ENCODE measurements around the gene CALHM5.

The CALHM5 gene

GRCh38 chr6:116512111-116512559 is 696 bp downstream of the CALHM5 start:
- DNase-seq: no peak

- no peak for DNase-seq
Measured at GRCh38 chr6:116512734-116513133, 1.3 kb downstream of the CALHM5 start.

- no peak for DNase-seq
Measured at GRCh38 chr6:116513224-116513875, 1.9 kb downstream of the CALHM5 start.

- no peak for DNase-seq
Measured at GRCh38 chr6:116514111-116514510, 2.7 kb downstream of the CALHM5 start.

GRCh38 chr6:116515141-116515540 is 3.7 kb downstream of the CALHM5 start:
- DNase-seq: no peak

- no peak for DNase-seq
Measured at GRCh38 chr6:116518621-116519368, 7.4 kb downstream of the CALHM5 start.

- DNase-seq: no peak
Measured at GRCh38 chr6:116522896-116523295, 11.5 kb downstream of the CALHM5 start.

GRCh38 chr6:116524236-116524635 is 12.8 kb downstream of the CALHM5 start:
- DNase-seq: no peak

- no peak for DNase-seq
Measured at GRCh38 chr6:116528133-116528532, 16.7 kb downstream of the CALHM5 start.

- no peak for DNase-seq
Measured at GRCh38 chr6:116528780-116529179, 17.3 kb downstream of the CALHM5 start.

- DNase-seq: no peak
Measured at GRCh38 chr6:116529466-116530290, 18.2 kb downstream of the CALHM5 start.

GRCh38 chr6:116530436-116530835 is 19.0 kb downstream of the CALHM5 start:
- DNase-seq: no peak

- peak; percentile 7 for DNase-seq
Measured at GRCh38 chr6:116531675-116532570, 20.5 kb downstream of the CALHM5 start.

- no peak for DNase-seq
Measured at GRCh38 chr6:116533233-116533957, 22.0 kb downstream of the CALHM5 start.

GRCh38 chr6:116535109-116535508 is 23.7 kb downstream of the CALHM5 start:
- DNase-seq: no peak

GRCh38 chr6:116536216-116536621 is 24.8 kb downstream of the CALHM5 start:
- no peak for DNase-seq

GRCh38 chr6:116542426-116542825 is 31.0 kb downstream of the CALHM5 start:
- no peak for DNase-seq

GRCh38 chr6:116543149-116543548 is 31.7 kb downstream of the CALHM5 start:
- DNase-seq: no peak

GRCh38 chr6:116545651-116546050 is 34.2 kb downstream of the CALHM5 start, which contains the start of gene TRAPPC3L:
Gene TRAPPC3L, minus strand, starts transcription at chr6:116545684. Its CDS starts 170 bp downstream, at chr6:116545514.
- DNase-seq: no peak

- no peak for DNase-seq
Measured at GRCh38 chr6:116547358-116547757, 35.9 kb downstream of the CALHM5 start.

- no peak for DNase-seq
Measured at GRCh38 chr6:116550796-116551195, 39.4 kb downstream of the CALHM5 start.

GRCh38 chr6:116553451-116553850 is 42.0 kb downstream of the CALHM5 start, which contains the start of gene CALHM4:
Gene CALHM4, plus strand, starts transcription at chr6:116553751. Its CDS starts 43 bp downstream, at chr6:116553794.
- DNase-seq: no peak
